CD8-positive, alpha-beta memory T cell (primary cell): ENCODE results near the gene PREX1. TPM values are rescaled to one million over a fixed set of nuclear protein-coding genes. Genes with fewer than 3 reads are reported as not detected.

Source experiments
- CTCF ChIA-PET: fragments of 350-600 bp; sonication (Branson Sonifier 250); formaldehyde crosslinking; loops from one replicate; lab custom pipeline; 2021; ENCODE audit warnings: antibody characterized with exemption; lab: Charles Lee
- POLR2A ChIA-PET: fragments of 350-600 bp; sonication (Branson Sonifier 250); formaldehyde crosslinking; loops from one replicate; lab custom pipeline; 2021; ENCODE audit warnings: antibody characterized with exemption; lab: Charles Lee
- DNase-seq, 5 donors: peaks; one replicate each; pipeline versions ENCODE4 v3.0.0 to v3.0.0-alpha.2; 2020 to 2022; ENCODE audit warnings: mixed read lengths in 1 of 5
- H3K27ac ChIP-seq: one replicate; pipeline ENCODE4 v1.7.0; 2013; ENCODE audit warnings: low read depth, mild to moderate bottlenecking, low read length, moderate library complexity
- H3K27me3 ChIP-seq: 2 replicates; pipeline ENCODE4 v1.7.0; 2013; ENCODE audit warnings: low read length, mild to moderate bottlenecking; ENCODE audit not compliant: insufficient read depth, poor library complexity, severe bottlenecking
- H3K36me3 ChIP-seq: 2 replicates; pipeline ENCODE4 v1.7.0; 2013; ENCODE audit warnings: mild to moderate bottlenecking, low read length, moderate library complexity; ENCODE audit not compliant: insufficient read depth
- H3K4me1 ChIP-seq: 2 replicates; pipeline ENCODE4 v1.7.0; 2013; ENCODE audit warnings: mild to moderate bottlenecking, low read length, moderate library complexity; ENCODE audit not compliant: insufficient read depth
- H3K4me3 ChIP-seq: 2 replicates; pipeline ENCODE4 v1.7.0; 2013; ENCODE audit warnings: mild to moderate bottlenecking, low read length
- H3K9me3 ChIP-seq: 2 replicates; pipeline ENCODE4 v1.7.0; 2013; ENCODE audit warnings: mild to moderate bottlenecking, low read length
- H3K27ac Mint-ChIP-seq, 8 donors: one replicate each; pipeline ENCODE4 v1.8.0; 2020 to 2021; ENCODE audit warnings: mixed read lengths in 8 of 8, mild to moderate bottlenecking in 6 of 8, inconsistent platforms in 3 of 8, moderate library complexity in 3 of 8
- H3K27me3 Mint-ChIP-seq, 2 donors: one replicate each; pipeline ENCODE4 v1.8.0; 2020 to 2021; ENCODE audit warnings: mixed read lengths in 2 of 2, mild to moderate bottlenecking in 1 of 2, moderate library complexity in 1 of 2
- H3K36me3 Mint-ChIP-seq, 3 donors: one replicate each; pipeline ENCODE4 v1.8.0; 2020 to 2021; ENCODE audit warnings: mixed read lengths in 3 of 3, inconsistent platforms in 1 of 3, mild to moderate bottlenecking in 1 of 3
- H3K4me1 Mint-ChIP-seq, 3 donors: one replicate each; pipeline ENCODE4 v1.8.0; 2020 to 2021; ENCODE audit warnings: mixed read lengths in 3 of 3, inconsistent platforms in 1 of 3, mild to moderate bottlenecking in 1 of 3
- H3K4me3 Mint-ChIP-seq, 7 donors: one replicate each; pipeline ENCODE4 v1.8.0; 2020 to 2021; ENCODE audit warnings: mixed read lengths in 7 of 7, mild to moderate bottlenecking in 6 of 7, moderate library complexity in 4 of 7, inconsistent platforms in 2 of 7
- H3K9me3 Mint-ChIP-seq, 5 donors: one replicate each; pipeline ENCODE4 v1.8.0; 2020 to 2022; ENCODE audit warnings: mixed read lengths in 5 of 5, mild to moderate bottlenecking in 3 of 5, moderate library complexity in 2 of 5, inconsistent platforms in 1 of 5
- polyA plus RNA-seq: library from polyadenylated mRNA; unstranded; fragments of 300-500 nt; fragmentation: Illumina TruSeq; gene quantifications from one replicate; pipeline ENCODE4 v1.2.3, GENCODE V29; 2021
- total RNA-seq, 2 experiments: library from RNA; stranded (reverse); gene quantifications; one replicate each; pipeline ENCODE4 v1.2.3, GENCODE V29; 2021

PREX1 gene
- total and polyA plus RNA-seq, 3 experiments from 2014 or later: 89.5 to 90.5 (median 90.0) TPM

- DNase-seq: peak in 4 of 5 donors; percentile 19 to 60 (median 40)
Measured at GRCh38 chr20:48766961-48767960, 60.5 kb downstream of the PREX1 start.

GRCh38 chr20:48766205-48766604 lies 61.6 kb downstream of the PREX1 start:
- H3K27ac ChIP-seq: no peak overlapping the region
- H3K27ac Mint-ChIP-seq: peak overlapping the region; percentile 90 to 98 (median 96)
- no peaks in the 10 kb centered on the region for H3K9me3 Mint-ChIP-seq
- POLR2A ChIA-PET: no interaction called here
- H3K27me3 ChIP-seq: no peaks in the 10 kb centered on the region
- no peaks in the 10 kb centered on the region for H3K9me3 ChIP-seq
- H3K4me3 ChIP-seq: no peak overlapping the region
- H3K4me3 Mint-ChIP-seq: peak overlapping the region in 5 of 7 donors; percentile 63 to 76 (median 72)
- peaks cover 97% of the 10 kb centered on the region for H3K4me1 ChIP-seq
- H3K36me3 Mint-ChIP-seq: peaks cover 7 to 21% (median 13%) of the 10 kb centered on the region in 3 donors
- no peaks in the 10 kb centered on the region for H3K27me3 Mint-ChIP-seq
- DNase-seq: peak in 1 of 5 donors; percentile 43
- CTCF ChIA-PET: interaction anchor here (1.0 to 1.4 kb wide), 2 partner anchors 13 to 45 kb away, joined by 3 to 4 read pairs; no protein-coding TSS in a partner anchor
- peaks cover 95 to 97% (median 97%) of the 10 kb centered on the region in 3 donors for H3K4me1 Mint-ChIP-seq
- H3K36me3 ChIP-seq: no peaks in the 10 kb centered on the region

More at GRCh38 chr20:48766961-48767960, 60.5 kb downstream of the PREX1 start:
- Histone ChIP-seq H3K27ac (peak overlapping the region; percentile 59), H3K9me3 (no peaks in the 10 kb centered on the region), H3K27me3 (no peaks in the 10 kb centered on the region), H3K36me3 (no peaks in the 10 kb centered on the region), H3K4me1 (peaks cover 94% of the 10 kb centered on the region), H3K4me3 (no peak overlapping the region)
- peaks cover 7 to 23% (median 13%) of the 10 kb centered on the region in 3 donors for H3K36me3 Mint-ChIP-seq
- H3K27ac Mint-ChIP-seq: peak overlapping the region; percentile 90 to 98 (median 96)
- ChIA-PET CTCF (interaction anchor here (1.0 kb wide), 1 partner anchor 17 kb away, joined by 3 read pairs; no protein-coding TSS in a partner anchor), POLR2A (interaction anchor here (0.7 kb wide), 1 partner anchor 48 kb away, joined by 3 read pairs; no protein-coding TSS in a partner anchor)
- peaks cover 92 to 96% (median 95%) of the 10 kb centered on the region in 3 donors for H3K4me1 Mint-ChIP-seq
- H3K9me3 Mint-ChIP-seq: no peaks in the 10 kb centered on the region
- H3K4me3 Mint-ChIP-seq: peak overlapping the region; percentile 25 to 76 (median 72)
- no peaks in the 10 kb centered on the region for H3K27me3 Mint-ChIP-seq

- ChIA-PET POLR2A (interaction anchor here (0.7 kb wide), 1 partner anchor 14 kb away, joined by 3 read pairs; no protein-coding TSS in a partner anchor), CTCF (interaction anchor here (1.0 to 1.4 kb wide), 3 partner anchors 11 to 44 kb away, joined by 3 to 4 read pairs (median 3); no protein-coding TSS in a partner anchor)
- H3K9me3 Mint-ChIP-seq: no peaks in the 10 kb centered on the region
- Histone ChIP-seq H3K4me3 (no peak overlapping the region), H3K27me3 (no peaks in the 10 kb centered on the region), H3K36me3 (no peaks in the 10 kb centered on the region), H3K9me3 (no peaks in the 10 kb centered on the region), H3K27ac (no peak overlapping the region), H3K4me1 (peaks cover 97% of the 10 kb centered on the region)
- H3K4me1 Mint-ChIP-seq: peaks cover 95 to 97% (median 97%) of the 10 kb centered on the region in 3 donors
- peak in 1 of 5 donors; percentile 10 for DNase-seq
- H3K4me3 Mint-ChIP-seq: peak overlapping the region in 6 of 7 donors; percentile 14 to 76 (median 50)
- no peaks in the 10 kb centered on the region for H3K27me3 Mint-ChIP-seq
- peaks cover 7 to 17% (median 13%) of the 10 kb centered on the region in 3 donors for H3K36me3 Mint-ChIP-seq
- peak overlapping the region; percentile 80 to 97 (median 96) for H3K27ac Mint-ChIP-seq
Measured at GRCh38 chr20:48765359-48765758, 62.4 kb downstream of the PREX1 start.

GRCh38 chr20:48763216-48763914 lies 64.4 kb downstream of the PREX1 start:
- H3K9me3 Mint-ChIP-seq: no peaks in the 10 kb centered on the region
- H3K27me3 Mint-ChIP-seq: no peaks in the 10 kb centered on the region
- ChIA-PET CTCF (no interaction called here), POLR2A (interaction anchor here (0.7 kb wide), 1 partner anchor 47 kb away, joined by 9 read pairs; no protein-coding TSS in a partner anchor)
- no peaks in the 10 kb centered on the region for H3K9me3 ChIP-seq
- no peak overlapping the region for H3K27ac ChIP-seq
- no peak overlapping the region for H3K4me3 ChIP-seq
- no peaks in the 10 kb centered on the region for H3K27me3 ChIP-seq
- peak overlapping the region in 4 of 7 donors; percentile 17 to 49 (median 32) for H3K4me3 Mint-ChIP-seq
- peaks cover 96% of the 10 kb centered on the region for H3K4me1 ChIP-seq
- H3K4me1 Mint-ChIP-seq: peaks cover 92 to 97% (median 97%) of the 10 kb centered on the region in 3 donors
- DNase-seq: peak in 1 of 5 donors; percentile 17
- H3K27ac Mint-ChIP-seq: peak overlapping the region; percentile 93 to 97 (median 96)
- H3K36me3 Mint-ChIP-seq: peaks cover 7 to 11% (median 10%) of the 10 kb centered on the region in 3 donors
- no peaks in the 10 kb centered on the region for H3K36me3 ChIP-seq

GRCh38 chr20:48761874-48762273 lies 65.9 kb downstream of the PREX1 start:
- H3K9me3 ChIP-seq: no peaks in the 10 kb centered on the region
- H3K4me3 ChIP-seq: peak overlapping the region; percentile 3
- H3K4me3 Mint-ChIP-seq: peak overlapping the region; percentile 73 to 92 (median 82)
- ChIA-PET POLR2A (interaction anchor here (0.6 to 2.6 kb wide), 8 partner anchors 8 to 66 kb away, joined by 3 to 7 read pairs (median 3); partner anchors contain the start of gene PREX1), CTCF (interaction anchor here (1.0 to 5.1 kb wide), 4 partner anchors 9 to 66 kb away, joined by 3 to 14 read pairs (median 4); partner anchors contain the start of gene PREX1)
- DNase-seq: peak in 1 of 5 donors; percentile 41
- peaks cover 0 to 2% of the 10 kb centered on the region in 2 donors for H3K27me3 Mint-ChIP-seq
- no peaks in the 10 kb centered on the region for H3K27me3 ChIP-seq
- peaks cover 96% of the 10 kb centered on the region for H3K4me1 ChIP-seq
- no peaks in the 10 kb centered on the region for H3K9me3 Mint-ChIP-seq
- peaks cover 92 to 97% (median 97%) of the 10 kb centered on the region in 3 donors for H3K4me1 Mint-ChIP-seq
- H3K27ac Mint-ChIP-seq: peak overlapping the region; percentile 96 to 98 (median 96)
- peaks cover 7 to 10% (median 8%) of the 10 kb centered on the region in 3 donors for H3K36me3 Mint-ChIP-seq
- H3K27ac ChIP-seq: peak overlapping the region; percentile 64
- no peaks in the 10 kb centered on the region for H3K36me3 ChIP-seq

- Histone ChIP-seq H3K4me1 (peaks cover 89% of the 10 kb centered on the region), H3K9me3 (no peaks in the 10 kb centered on the region), H3K4me3 (peak overlapping the region; percentile 3), H3K36me3 (no peaks in the 10 kb centered on the region), H3K27me3 (no peaks in the 10 kb centered on the region), H3K27ac (peak overlapping the region; percentile 64)
- peak; percentile 59 to 84 (median 70) for DNase-seq
- POLR2A ChIA-PET: interaction anchor here (0.6 to 2.6 kb wide), 9 partner anchors 10 to 66 kb away, joined by 3 to 15 read pairs (median 3); partner anchors contain the start of gene PREX1
- peak overlapping the region; percentile 96 to 98 (median 96) for H3K27ac Mint-ChIP-seq
- CTCF ChIA-PET: interaction anchor here (1.0 to 5.1 kb wide), 2 partner anchors 12 to 66 kb away, joined by 3 to 14 read pairs; partner anchors contain the start of gene PREX1
- H3K4me1 Mint-ChIP-seq: peaks cover 92 to 97% (median 97%) of the 10 kb centered on the region in 3 donors
- no peaks in the 10 kb centered on the region for H3K9me3 Mint-ChIP-seq
- H3K27me3 Mint-ChIP-seq: peaks cover 0 to 2% of the 10 kb centered on the region in 2 donors
- peaks cover 7 to 15% (median 10%) of the 10 kb centered on the region in 3 donors for H3K36me3 Mint-ChIP-seq
- peak overlapping the region; percentile 73 to 92 (median 82) for H3K4me3 Mint-ChIP-seq
Measured at GRCh38 chr20:48761023-48761785, 66.6 kb downstream of the PREX1 start.
